Measurements from ENCODE around the gene IGSF8.

Gene IGSF8

GRCh38 chr1:160103658-160104408, 5.4 kb upstream of the IGSF8 start:
- DNase-seq (ENCODE audit: extremely low read depth, low read depth): no peak

GRCh38 chr1:160101717-160102522, 3.5 kb upstream of the IGSF8 start:
- no peak for DNase-seq (ENCODE audit: extremely low read depth, low read depth)
- TF ChIP-seq CTCF (IDR thresholded peaks at IDR 0.05; ENCODE audit: low read depth, low read length): no peak

More at GRCh38 chr1:160103658-160104408, 5.4 kb upstream of the IGSF8 start:
- TF ChIP-seq CTCF (IDR thresholded peaks at IDR 0.05; ENCODE audit: low read depth, low read length): no peak

GRCh38 chr1:160101037-160101716, 2.8 kb upstream of the IGSF8 start:
- peak; percentile 90 for TF ChIP-seq CTCF (IDR thresholded peaks at IDR 0.05; ENCODE audit: low read depth, low read length)
- DNase-seq (ENCODE audit: extremely low read depth, low read depth): no peak

- DNase-seq (ENCODE audit: extremely low read depth, low read depth): no peak
- no peak for TF ChIP-seq CTCF (IDR thresholded peaks at IDR 0.05; ENCODE audit: low read depth, low read length)
These were observed 1.4 kb upstream of the IGSF8 start for GRCh38 chr1:160099716-160100375.

- TF ChIP-seq CTCF (IDR thresholded peaks at IDR 0.05; ENCODE audit: low read depth, low read length): no peak
- peak; percentile 82 for DNase-seq (ENCODE audit: extremely low read depth, low read depth)
These were observed 588 bp upstream of the IGSF8 start for GRCh38 chr1:160098852-160099561.

- no peak for DNase-seq (ENCODE audit: extremely low read depth, low read depth)
- TF ChIP-seq CTCF (IDR thresholded peaks at IDR 0.05; ENCODE audit: low read depth, low read length): no peak
These were observed 1.1 kb downstream of the IGSF8 start for GRCh38 chr1:160097151-160097910.

Measured in AG09319 (cell line).